ENCODE measurements around the gene CHRND.

CHRND gene

DNA sequence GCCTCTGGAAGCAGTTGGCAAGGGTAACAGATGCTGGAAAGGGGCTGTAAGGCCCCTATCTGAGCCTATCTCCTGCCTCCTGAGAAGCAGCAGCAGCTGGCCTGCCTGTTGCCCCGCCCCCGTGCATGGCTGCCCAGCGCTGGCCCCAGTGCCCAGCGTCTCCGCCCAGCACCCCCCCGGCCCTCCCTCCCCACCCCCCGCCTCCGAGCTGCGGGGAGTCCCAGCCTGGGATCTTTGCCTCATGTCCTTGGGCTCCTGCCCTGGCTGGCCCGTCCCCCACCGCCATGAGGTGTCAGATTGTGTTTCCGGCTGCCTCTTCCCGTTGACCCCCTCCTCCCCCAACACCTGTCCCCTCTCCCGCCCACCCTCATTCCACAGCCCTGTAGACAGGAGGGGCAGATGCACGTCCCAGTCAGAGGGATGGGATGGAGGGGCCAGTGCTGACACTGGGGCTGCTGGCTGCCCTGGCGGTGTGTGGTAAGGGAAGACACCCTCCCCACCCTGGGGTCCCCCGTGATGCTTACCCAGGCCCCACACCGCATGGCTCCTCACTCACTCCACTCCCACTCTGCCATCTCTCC, at the start of gene CHRND:
TSS of gene CHRND (plus strand) at position 370 of the 581 bp plus-strand sequence. CDS start at position 426, 56 bp downstream.
- no peak for DNase-seq

DNA sequence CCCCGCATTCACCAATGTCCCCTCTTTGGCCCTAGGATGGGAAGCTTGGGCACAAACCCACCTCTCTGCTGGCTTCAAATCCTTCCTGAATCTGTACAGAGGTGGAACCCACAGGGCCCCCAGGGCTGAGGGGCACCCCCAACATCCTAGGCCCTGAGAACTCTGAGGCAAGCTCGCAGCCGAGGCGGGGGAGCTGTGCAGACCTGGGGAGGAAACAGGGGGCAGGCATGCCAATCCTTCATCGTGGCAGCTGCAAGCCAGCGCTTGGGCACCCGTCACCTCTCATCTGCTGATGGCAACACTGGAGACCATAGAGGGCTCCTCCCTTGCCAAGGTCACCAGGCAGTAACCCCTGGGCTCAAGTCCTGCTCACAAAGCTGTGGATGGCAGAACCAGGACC, 49.2 kb upstream of the CHRND start:
- DNase-seq: no peak

DNA sequence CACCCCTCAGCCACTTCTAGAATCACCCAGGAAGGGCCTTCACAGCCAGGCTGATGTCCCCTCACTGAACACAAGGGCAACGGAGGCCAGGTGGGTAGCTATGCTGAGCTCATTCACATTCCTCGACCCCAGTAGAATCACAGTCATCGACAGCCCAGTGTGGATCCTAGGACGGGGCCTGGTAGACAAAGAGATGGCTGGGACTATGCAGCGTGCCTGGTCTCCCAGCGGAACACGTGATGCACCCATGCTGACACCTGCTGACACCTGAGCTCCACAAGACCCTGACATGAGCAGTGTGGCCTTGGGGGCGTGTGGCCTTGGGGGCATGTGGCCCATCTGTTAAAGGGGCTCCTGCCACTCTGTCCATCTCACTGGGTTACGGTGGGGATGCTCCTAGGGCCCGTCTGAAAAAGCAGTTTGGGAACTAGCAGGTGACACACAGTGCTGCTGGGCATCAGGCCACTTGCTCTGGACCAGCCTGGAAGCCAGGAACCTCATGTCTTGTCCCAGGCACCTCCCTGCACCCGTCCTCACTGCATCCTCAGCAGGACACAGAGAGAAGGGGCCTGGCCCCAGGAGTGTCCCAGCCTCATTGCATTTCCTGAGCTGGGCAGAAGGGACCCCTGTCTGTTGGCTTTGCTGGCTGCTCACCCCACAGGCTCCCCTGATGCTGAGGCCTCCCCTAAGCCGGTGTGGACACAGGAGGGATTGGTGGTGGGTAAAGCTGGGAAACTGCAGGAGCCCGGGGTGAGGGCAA, 48.0 kb upstream of the CHRND start:
- DNase-seq: no peak

DNA sequence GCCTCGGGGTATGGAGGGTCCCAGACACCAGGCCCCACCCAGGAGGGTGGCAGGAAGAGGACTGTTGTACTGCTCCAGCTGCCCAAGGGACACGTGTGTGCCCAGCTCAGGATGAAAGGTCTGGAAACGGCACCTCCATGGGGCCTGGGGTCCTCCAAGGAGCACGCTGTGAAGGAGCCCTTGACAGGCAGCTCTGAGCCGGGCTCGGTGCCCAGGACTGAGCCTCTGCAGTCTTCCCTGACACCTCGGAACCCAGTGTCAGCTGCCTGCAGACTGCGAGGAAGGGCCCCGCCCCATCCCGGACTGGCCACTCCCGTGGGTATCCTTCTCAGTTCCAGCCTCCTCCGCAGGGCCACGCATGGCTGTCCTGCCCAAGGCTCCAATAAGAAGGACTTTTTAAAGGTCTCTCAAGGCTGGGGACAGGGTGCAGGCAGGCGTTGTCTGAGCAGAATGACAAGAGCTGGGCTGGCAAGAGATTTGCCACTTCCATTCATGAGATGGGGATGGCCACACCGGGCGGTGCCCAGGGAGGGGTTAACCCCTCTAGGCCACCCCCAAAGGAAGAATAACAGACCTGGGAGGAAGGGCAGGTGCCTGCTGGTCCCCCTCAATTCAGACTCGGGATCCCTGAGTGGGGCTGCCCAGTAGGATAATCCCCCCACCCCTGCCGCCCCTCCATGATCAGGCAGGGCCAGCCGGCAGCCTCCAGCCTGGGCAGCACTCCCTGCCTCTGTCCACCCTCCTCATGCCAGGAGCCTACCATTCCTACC, 47.2 kb upstream of the CHRND start:
- no peak for DNase-seq

DNA sequence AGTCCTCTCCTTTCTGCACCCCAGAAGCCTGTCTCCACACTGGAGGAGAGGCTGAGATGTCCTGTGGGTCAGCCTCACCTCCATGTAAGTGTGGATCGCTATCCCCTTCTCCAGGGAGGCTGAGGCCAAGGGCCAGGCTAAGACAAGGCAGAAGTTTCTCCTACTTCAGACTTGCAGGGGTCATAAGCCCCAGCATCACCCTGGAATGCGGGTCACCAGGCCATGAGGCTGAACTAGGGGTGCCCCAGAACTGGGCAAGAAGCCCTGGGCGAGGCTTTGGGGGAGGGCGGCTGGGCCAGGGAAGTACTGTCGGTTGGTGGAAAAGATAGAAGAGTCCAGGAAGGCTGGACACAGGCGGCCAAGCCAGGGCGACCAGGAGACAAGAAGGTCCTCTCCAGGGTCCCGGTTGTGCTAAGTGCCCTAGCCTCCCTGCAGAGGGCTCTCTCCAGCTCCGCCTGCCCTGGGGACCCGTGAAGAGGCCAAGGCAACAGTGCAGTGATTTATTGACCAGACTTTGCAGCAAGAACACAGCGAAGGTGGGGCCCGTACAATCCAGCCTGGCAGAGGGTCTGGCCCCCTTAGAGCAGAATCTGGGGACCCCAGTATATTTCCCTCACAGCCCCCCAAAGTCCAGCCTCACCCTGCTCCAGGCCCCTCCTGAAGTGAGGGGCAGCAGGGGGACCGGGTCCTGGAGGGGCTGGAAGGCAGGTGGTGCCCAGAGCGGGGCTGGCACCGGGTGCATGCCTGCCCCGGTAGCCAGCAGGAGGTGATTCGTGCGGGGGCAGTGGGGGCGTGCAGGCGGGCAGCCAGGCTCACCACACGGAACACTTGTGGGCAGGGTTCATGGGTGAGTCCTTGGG, 46.4 kb upstream of the CHRND start:
- no peak for DNase-seq

DNA sequence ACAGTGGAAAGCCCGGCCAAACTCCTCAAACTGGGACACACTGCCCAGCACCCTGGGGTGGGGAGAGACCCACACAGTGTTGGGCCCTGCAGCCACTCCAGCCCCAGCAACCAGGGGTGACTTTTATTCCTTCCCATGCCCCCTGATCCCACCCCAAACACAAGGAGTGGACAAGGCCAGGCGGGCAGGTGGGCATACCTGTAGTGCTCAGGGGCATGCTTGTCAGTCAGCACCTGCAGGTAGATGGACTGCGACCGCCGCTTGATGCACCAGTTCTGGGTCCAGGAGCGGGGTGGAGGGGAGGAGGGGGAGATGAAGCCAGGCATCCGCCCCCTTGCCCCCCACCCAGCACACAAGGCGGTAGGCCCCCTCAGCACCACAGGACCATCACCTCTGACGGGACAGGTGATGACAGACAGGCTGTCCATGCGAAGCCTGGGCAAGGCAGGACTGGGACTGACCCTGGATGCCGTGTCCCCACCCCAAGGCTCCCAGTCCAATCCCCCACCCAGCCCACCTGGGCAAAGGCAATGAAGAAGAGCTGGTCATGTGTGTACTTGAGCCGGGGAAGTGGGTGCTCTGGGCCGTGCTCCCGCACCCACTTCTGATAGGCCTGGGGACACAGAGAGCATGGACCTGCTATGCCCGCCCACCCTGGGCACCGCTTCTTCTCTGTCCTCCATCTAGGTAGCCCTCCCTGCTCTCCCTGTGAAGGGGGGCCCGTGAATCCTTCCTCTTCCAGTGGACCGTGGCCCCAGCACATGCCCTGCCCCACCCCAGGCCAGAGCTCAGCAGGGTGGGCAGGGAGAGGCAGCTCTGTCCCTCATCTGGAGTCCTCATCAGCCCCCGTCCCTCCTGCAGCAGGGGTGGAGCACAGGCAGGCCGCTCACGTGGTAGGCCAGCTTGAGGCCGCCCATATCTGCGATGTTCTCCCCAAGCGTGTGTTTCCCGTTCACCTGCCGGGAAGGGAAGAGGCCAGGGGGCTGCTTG, 45.5 kb upstream of the CHRND start:
- DNase-seq: no peak

DNA sequence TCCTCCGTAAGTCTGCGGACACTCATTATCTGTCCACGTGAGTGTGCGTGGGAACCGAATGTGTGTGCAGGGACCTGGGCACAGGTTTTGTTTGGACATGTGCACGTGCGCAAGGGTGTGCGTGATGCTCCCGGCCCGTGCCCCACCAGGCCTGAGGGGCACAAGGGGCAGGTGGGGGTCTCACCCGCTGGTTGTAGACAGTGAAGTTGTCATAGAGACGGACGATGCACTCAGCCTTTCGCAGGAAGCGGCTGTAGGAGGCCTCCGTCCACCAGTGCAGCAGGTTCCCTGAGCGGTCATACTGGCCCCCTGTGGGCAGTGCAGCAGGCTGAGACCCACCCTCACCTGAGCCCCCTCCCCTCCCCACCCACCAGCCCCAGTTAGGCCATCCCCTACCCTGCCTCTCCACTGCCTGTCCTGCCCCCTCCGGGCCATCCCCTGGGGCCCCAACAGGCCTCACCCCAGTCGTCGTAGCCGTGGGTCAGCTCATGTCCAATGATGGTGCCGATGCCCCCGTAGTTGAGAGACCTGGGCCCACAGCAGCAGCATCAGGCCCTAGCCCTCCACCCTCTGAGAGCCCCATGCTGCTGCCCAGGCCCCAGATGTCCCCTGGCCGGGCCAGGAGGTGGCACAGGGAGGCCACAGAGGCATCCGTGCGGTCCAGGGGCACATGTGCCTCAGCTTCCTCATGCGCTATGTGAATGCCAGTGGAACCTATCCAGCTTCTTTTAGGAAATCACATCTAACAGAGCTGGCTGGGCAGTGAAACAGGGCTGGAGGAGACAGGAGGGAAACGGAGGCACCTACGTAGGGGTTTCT, 44.4 kb upstream of the CHRND start:
- no peak for DNase-seq

DNA sequence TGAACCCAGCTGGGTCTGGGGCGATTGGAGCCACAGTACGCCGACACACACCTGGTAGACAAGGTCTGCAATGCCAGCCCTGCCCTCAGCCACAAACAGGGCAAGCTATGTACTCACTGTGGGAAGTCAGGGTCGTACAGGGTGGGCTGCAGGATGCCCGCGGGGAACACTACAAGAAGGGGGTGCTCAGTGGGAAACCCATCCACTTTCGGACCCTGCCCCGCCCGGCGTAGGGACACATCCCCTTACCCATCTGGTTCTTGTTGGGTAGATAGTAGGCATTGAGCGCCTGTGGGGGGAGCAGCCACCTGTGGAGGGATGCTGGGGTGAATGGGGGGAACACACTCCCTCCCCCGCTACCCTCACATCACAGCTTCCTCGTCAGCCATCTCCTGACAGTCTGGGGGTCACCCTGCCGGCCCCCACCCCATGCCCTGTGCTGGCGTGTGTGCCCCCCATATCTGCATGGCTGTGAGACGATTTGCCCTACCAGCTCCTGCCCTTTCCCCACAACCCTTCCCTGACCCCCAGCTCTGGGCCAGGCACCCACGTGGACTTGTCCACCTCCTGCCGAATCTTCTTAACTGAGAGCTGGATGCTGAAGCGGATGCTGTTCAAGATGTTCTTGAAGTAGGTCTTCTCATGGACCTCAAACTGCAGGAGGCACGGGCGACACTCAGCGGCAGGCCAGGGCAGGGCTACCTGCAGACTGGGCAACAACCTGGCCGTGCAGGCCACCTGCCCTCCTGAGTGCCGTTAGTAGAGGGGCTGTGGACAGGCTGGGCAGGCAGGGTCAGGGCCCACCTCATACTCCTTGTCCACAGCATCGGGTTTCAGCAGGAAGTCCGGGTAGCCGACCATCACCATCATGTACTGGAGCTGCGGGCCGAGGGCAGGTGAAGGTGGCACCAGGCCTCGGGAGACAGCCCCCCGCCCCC, 43.4 kb upstream of the CHRND start:
- DNase-seq: no peak

DNA sequence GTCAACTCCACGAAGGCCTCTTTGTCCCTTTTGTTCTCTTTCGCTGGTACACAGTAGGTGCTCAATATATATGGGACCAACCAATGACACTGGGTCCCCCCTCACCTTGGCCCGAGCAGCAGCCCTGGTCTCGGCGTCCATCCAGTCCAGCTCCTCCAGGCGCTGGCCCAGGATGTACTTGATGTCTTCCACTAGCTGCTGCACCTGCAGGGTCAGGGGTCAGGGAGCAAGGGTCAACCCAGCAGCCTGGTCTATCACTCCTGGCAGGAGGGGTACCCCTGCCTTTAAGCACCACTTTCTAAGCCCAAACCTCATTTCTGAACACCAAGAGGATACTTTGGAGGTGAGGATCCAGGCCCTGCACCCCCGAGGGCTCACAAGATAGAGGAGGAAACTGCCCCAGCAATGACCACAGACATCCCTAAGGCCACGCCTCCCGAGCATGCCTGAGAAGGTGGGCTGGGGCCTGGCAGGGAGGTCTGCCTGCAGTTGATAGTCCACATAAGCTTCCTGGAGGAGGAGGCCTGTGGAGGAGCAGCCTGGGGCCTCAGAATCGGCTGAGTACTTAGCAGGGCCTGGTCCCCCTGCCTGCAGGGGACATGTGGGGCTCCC, 42.5 kb upstream of the CHRND start:
- no peak for DNase-seq

DNA sequence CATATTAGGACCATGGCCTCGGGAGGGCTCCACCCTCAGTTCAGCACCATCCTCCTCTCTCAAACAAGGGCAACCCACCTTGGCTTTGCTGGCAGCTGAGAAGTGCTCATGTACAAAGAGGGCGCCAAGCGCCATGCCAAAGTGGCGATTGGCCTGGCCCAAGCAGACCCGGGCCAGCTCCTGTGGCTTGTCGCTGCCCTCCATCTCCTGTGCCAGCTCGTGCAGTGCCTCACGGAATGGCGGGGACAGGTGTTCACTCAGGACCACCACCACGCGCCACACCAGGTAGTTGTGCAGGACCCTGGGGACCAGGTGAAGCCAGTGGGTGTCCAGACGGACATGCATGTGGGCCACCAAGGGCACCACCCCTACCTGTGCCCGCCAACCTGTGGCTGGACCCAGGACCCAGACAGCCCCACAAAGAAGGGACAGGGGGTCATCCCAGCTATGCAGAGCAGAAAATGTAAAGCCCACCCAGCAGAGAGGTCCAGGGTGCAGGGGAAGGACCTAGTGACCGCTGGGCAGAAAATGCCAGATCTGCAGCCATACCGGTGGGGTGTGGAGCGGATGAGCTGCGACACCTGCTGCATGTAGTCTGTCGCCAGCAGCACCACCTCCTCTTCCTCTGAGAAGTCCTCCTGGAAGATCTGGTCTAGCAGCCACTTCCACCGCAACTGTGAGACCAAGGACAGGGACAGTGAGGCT, 41.9 kb upstream of the CHRND start:
- no peak for DNase-seq

DNA sequence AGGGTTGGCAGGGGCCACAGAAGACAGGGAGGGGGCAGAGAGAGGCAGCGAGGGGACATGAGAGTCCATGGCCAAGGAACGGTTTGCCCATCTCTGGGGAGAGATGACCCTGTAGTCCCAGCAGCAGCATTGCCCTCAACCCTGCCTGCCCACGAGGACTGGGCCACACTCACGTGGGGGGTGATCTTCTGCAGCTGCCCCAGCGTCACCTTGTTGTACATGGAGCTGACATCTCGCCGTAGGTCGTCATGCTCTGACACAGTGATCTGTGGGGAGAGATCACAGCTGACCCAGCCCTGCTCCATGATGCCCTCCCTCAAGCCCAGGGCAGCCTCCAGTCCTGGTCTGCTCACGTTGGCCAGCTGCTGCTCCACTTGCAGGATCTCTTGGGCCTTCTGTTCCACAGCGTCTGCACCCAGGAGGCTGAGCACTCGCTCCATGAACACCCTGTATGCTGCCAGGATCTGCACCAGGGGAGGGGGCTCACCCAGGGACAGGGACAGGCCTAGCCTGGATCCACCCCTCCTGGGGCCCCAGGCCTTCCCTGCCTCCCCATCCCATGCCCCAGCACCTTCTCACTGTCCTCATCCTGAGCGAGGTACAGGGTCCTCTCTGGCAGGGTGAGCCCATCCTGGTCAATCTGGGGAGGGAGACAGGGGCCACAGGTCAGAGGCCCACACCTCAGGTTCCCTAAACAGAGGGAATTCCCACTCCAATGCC, 41.2 kb upstream of the CHRND start:
- DNase-seq: no peak

DNA sequence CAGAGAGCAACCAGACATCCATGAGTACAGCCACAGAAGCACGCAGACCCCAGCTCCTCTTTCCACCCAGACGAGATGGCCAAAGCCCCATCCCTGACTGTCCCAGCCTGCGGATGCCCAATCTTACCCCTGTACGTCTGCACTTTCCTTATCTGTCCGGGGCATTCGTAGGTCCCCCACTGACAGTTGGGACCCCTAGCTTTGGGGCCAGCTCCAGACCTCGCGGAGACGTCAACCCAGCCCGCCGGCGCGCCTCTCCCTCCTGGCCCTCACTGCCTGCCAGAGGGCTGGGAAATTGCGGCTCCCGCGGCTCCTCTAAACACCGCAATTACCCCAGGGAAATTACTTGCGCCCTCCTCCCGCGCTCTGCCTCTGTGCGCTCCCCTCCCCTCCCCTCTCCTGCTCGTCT, 40.6 kb upstream of the CHRND start:
- no peak for DNase-seq

DNA sequence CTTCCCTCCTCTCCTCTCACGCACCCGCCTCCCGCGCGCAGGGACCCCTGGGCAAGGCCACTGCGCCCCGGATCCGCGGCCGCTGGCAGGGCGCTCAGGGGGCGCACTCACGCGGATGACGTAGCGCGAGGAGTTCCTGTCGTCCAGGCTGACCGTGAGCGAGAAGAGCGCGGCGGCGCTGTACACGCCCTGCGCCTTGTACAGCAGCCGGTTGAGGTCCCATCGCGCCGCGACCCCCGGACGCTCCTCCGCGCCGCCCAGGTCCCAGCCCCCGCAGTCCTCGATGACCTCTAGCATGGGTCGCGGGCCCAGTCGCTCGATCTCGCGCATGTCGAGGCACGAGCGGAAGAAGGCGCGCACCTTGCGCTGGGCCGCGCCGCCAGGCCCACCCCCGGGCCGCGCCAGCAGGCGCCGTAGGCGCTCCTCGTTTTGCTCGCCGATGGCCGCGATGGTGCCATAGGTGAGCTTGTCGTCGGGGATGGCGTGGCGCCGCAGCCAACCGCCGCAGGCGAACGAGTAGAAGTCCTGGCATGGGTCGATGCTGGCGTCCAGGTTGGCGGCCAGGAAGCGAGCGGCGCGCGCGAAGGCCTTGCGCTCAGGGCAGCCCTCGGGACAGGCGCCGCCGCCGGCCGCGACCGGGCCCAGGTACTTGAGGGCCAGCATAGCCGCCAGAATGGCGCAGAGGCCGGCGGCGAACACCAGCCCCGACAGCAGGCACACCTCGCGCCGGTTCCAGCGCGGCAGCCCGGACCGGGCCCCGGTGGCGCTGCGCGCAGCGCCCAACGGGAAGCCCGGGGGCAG, 40.0 kb upstream of the CHRND start:
- DNase-seq: no peak

DNA sequence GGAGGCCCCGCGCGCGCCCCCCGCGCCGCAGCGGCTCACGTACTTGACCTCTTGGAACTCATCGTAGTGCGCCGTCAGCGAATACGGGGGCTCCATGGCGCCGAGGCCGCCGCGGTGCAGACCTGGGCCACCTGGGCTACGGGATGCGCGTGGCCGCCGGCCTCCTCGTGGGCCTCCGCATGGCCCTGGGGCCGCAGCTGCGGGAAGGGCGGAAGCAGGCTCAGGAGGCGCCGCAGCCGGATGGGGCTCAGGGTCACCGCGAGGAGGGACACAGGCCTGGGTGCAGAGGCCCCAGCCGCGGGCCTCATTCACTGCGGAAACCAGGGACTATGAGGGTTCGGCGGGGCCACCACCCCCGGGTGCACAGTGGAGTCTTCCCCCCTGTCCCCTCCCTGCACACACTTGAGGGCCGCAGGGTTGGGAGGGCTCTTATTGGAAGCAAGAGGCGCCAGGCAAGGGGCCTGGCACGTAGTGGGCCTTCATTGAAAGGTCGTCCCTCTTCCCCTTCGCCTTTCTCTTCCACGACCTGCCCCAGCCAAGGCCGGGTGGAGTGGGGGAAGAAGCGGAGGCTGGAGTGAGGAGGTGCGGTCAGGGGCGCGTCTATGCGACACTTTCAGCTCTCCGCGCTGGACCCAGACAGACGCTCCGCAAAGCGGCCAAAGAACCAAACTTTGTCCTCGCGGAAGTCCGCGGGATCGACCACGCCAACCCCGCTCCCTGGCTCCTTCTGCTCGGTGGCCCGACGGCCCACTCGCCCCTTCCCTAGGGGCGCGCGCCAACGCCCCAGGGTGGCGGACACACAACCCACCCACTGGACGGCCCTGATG, 39.2 kb upstream of the CHRND start:
- DNase-seq: no peak

DNA sequence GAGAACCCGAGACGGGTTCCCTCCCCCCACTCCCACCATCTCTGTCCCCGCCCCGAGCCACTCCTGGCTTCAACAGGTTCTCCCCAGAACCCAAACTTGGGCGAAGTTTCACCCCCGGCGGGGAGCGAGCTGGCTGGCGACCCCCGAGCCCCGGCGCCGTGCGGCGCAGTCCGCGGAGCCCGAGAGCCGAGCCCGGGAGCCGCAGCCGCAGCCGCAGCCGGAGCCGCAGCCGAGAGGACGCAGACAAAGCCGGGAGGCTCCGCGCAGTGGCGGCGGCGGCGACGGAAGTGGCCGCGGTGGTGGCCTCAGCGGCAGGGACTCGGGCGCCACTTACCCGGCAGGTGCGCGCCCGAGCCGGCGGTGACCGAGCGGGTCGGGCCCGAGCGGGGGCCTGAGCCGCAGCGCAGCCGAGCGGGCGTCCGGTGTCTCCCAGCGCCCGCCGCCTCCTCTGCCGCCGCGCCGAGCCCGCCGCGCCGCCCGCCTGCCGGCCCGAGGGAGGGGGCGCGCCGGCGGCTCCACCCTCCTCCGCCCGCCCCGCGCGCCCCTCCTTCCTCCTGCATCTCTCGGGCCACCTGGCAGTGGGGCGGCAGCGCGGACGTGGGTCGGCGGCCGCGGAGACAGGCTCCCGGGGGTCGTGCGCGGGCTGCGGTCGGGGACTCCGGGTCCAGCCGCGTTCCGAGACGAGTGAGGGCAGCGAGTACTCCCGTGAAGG, 38.4 kb upstream of the CHRND start, which contains the start of gene ECEL1:
TSS of gene ECEL1 (minus strand) at position 450 of the 712 bp plus-strand sequence. CDS start 1,181 bp downstream, outside the sequence.
- DNase-seq: no peak

All from NCI-H2029 (cell line).